Measurements from ENCODE around the gene TMEM11.

- TF ChIP-seq POLR2AphosphoS5 (IDR thresholded peaks at IDR 0.05; ENCODE audit: low read depth) (no peak), CTCF (IDR thresholded peaks at IDR 0.05; ENCODE audit: insufficient read depth, low read length) (no peak), REST (IDR thresholded peaks at IDR 0.05; ENCODE audit: insufficient replicate concordance, low read depth) (no peak), GABPA (IDR thresholded peaks at IDR 0.05; ENCODE audit: low read depth) (no peak), SPI1 (IDR thresholded peaks at IDR 0.05; ENCODE audit: borderline replicate concordance, low read depth) (no peak)
These were observed 56.2 kb downstream of the TMEM11 start for GRCh38 chr17:21157586-21158370.
